CD1c-positive myeloid dendritic cell (primary cell): ENCODE data around the gene TLCD3B.

Source experiments
- DNase-seq: peaks from one replicate; pipeline ENCODE4 v3.0.0-alpha.2; 2016; ENCODE audit errors: extremely low spot score

Gene TLCD3B

GRCh38 chr16:30005341-30006094 is 25.6 kb downstream of the TLCD3B start:
- DNase-seq, result peak; percentile 51

- DNase-seq, result no peak
Measured at GRCh38 chr16:30004811-30005242, 26.2 kb downstream of the TLCD3B start.

- DNase-seq, result no peak
Measured at GRCh38 chr16:30004424-30004776, 26.7 kb downstream of the TLCD3B start.

GRCh38 chr16:30003670-30004423 is 27.2 kb downstream of the TLCD3B start:
- DNase-seq, result no peak

GRCh38 chr16:30002614-30003346 is 28.3 kb downstream of the TLCD3B start:
- DNase-seq, result no peak

- no peak for DNase-seq
Measured at GRCh38 chr16:30000735-30001631, 30.1 kb downstream of the TLCD3B start.

GRCh38 chr16:29999605-30000004 is 31.5 kb downstream of the TLCD3B start:
- no peak for DNase-seq

GRCh38 chr16:29996766-29997250 is 34.3 kb downstream of the TLCD3B start:
- DNase-seq, result no peak

- peak; percentile 99 for DNase-seq
Measured at GRCh38 chr16:29995911-29996765, 34.9 kb downstream of the TLCD3B start, which contains the start of gene INO80E. Gene INO80E, plus strand, starts transcription at chr16:29996241. Its CDS starts 70 bp downstream, at chr16:29996311.

GRCh38 chr16:29995324-29995910 is 35.7 kb downstream of the TLCD3B start, which contains the start of gene HIRIP3:
Gene HIRIP3, minus strand, starts transcription at chr16:29995617. Its CDS starts 12 bp downstream, at chr16:29995605.
- peak; percentile 95 for DNase-seq

- no peak for DNase-seq
Measured at GRCh38 chr16:29994600-29995323, 36.3 kb downstream of the TLCD3B start.

GRCh38 chr16:29993903-29994599 is 37.0 kb downstream of the TLCD3B start:
- no peak for DNase-seq

- no peak for DNase-seq
Measured at GRCh38 chr16:29993191-29993902, 37.7 kb downstream of the TLCD3B start.

GRCh38 chr16:29992344-29992967 is 38.6 kb downstream of the TLCD3B start:
- DNase-seq, result no peak

GRCh38 chr16:29991571-29991904 is 39.5 kb downstream of the TLCD3B start:
- no peak for DNase-seq

GRCh38 chr16:29990883-29991570 is 40.0 kb downstream of the TLCD3B start:
- no peak for DNase-seq

- DNase-seq, result no peak
Measured at GRCh38 chr16:29990034-29990433, 41.0 kb downstream of the TLCD3B start.
